Right renal cortex interstitium (tissue), 3 donors: ENCODE measurements around the gene BPIFB3. TPM values are rescaled to one million over a fixed set of nuclear protein-coding genes. Genes with fewer than 3 reads are reported as not detected.
"Not testable (repeated sequence)": the region's sequence is repeated elsewhere in the genome, so short reads cannot be mapped to it uniquely, and the experiment has no call there.

Experiments
- DNase-seq, 3 donors: peaks; one replicate each; pipeline ENCODE4 v3.0.0-alpha.2; 2013; ENCODE audit warnings: low read depth in 3 of 3, low spot score in 2 of 3
- polyA plus RNA-seq, 3 donors: library from polyadenylated mRNA; unstranded; fragments of 120-200 nt; gene quantifications; one replicate each; pipeline ENCODE4 v1.2.1, GENCODE V29; 2013; ENCODE audit not compliant: insufficient read length in 3 of 3

The BPIFB3 gene
- polyA plus RNA-seq, 3 donors: not detected

DNA sequence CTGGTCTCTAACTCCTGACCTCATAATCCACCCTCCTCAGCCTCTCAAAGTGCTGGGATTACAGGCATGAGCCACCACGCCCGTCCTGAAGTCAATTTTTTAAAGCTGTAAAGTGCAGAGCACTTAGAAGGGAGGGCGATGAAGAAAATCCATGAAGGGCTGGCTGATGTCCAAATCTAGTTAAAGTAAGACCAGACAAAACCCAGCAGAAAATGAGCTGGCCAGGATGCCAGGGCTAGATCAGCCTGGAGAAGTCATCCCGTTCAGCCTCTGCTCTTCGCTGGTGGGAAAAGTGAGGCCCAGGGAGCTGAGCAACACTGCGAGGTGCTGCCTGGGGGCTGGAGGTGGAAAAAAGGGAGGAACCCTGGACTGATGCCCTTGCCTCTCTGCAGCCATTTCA is 28.8 kb downstream of the BPIFB3 start:
- DNase-seq: no peak

DNA sequence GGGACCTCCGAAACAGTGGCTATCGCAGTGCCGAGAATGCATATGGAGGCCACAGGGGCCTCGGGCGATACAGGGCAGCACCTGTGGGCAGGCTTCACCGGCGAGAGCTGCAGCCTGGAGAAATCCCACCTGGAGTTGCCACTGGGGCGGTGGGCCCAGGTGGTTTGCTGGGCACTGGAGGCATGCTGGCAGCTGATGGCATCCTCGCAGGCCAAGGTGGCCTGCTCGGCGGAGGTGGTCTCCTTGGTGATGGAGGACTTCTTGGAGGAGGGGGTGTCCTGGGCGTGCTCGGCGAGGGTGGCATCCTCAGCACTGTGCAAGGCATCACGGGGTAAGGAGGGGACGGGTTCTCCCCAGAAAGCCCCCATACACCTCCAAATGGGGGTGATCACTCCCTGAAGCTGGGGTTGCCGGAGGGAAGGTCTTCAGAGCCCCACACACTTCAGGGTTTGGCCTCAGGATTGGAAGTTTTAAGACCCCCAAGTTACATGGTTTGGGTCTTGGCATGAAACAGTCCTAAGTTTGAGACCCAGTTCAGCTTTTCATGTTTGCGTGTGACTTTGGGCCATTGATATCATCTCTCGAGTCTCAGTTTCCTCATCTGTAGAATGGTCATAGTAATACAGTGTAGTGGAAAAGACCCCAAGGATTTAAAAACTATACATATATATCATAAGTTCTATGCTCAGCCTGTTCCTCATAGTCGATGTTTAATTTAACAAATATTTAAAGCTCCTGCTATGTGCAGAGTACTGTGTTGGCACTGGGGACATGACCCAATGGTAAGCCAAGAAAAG is 30.0 kb downstream of the BPIFB3 start:
- no peak for DNase-seq

DNA sequence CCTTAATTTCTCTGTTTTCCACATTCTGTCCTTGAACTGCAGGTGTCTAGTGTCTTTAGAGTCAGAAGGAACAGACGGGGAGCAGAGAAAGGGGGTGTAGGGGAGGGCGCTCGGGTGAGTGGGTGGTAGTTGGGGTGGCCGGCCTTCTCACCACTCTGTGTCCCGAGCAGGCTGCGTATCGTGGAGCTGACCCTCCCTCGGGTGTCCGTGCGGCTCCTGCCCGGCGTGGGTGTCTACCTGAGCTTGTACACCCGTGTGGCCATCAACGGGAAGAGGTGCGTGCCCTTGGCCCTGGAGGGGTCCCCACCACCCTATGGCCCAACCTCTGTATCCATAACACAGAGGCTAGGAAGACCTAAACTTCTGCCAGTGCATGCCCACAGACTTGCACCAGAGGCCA is 31.0 kb downstream of the BPIFB3 start:
- DNase-seq: no peak

DNA sequence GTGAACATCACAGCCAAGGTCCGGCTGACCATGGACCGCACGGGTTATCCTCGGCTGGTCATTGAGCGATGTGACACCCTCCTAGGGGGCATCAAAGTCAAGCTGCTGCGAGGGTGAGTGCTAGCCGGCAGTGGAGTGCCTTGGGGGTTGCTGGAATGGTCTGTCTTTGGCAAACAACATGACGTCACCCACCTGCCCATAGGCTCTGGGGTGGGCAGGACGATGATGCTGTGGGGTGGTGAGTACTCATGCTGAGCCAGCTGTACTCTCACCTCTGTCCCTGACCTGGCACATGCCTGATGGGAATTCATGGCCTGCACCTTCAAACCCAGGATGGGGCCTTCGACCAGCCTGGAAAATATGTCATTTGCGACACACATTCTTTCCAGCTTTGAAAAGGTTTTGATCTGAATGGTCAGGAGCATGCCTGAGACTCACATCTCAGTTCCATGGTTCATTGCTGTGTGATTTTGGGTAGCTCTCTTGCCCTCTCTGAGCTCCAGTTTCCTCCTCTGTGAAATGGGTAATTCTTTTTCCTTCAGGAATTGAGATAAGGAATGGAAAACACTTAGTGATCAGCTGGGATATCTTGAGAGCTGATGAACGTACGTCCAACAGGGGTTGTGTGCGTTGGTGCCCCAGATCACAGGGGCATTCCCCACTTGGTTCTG is 32.5 kb downstream of the BPIFB3 start:
- no peak for DNase-seq

DNA sequence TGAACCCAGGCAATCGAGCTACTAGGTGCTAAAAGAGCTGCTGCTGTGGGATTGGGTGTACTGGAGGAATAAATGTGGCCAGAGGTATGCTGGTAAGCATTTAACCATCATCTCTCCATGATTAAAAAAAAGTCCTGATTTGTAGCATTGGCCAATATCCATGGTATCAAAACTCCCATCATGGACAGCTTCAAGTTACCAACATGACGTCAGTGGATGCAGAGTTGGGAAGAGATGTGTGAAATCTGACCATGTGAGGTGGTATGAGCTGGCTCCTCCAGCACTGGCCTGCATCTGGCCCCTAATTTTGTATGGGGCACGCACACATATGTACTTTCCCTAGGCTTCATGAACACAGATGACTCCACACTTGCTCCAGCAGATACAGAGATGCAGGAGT is 37.4 kb downstream of the BPIFB3 start:
- no peak for DNase-seq

DNA sequence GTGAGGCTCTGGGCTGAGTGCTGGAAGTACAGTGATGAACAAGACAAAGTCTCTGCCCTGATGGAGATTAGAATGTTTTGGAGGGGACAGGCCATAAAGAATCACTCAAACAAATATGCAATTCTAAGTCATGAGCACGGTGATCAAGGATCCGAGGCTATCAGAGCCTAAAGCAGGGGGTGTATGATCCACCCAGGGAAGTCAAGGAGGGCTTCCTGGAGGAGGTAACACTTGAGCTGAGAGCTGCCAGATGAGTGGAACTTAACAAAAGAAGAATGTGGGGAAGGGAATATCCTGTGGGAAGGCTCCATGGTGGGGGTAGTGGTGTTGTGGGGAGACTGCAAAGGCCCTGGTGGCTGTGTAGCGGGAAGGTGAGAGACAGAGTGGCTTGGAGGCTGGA is 38.0 kb downstream of the BPIFB3 start:
- no peak for DNase-seq

DNA sequence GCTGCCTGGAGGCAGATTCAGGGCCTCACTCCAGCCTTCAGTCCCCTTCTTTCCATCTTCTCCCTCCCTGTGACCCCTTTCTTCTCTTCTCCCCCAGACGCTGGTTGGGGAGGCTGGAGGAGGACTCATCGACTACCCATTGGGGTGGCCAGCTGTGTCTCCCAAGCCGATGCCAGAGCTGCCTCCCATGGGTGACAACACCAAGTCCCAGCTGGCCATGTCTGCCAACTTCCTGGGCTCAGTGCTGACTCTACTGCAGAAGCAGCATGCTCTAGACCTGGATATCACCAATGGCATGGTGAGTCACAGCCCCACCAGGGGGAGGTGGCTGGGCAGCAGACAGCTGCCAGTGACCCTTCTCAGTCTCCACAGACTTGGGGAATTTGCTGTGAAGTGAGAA is 38.7 kb downstream of the BPIFB3 start:
- DNase-seq: no peak

DNA sequence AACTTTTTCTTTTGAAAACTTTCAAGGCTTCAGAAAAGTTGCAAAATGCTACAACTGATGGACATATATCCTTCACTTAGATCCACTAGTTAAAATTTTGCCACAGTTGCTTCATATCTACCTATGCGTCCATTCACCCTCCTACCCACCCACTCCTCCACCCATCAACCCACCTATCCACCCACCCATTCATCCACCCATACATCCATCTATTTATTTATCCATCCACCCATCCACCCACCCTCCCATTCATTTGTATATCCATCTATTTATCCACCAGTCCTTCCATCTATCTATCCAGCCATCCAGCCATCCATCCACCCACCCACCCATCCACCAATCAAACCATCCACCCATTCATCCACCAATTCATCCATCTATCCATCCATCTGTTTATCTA is 39.4 kb downstream of the BPIFB3 start:
- no peak for DNase-seq

DNA sequence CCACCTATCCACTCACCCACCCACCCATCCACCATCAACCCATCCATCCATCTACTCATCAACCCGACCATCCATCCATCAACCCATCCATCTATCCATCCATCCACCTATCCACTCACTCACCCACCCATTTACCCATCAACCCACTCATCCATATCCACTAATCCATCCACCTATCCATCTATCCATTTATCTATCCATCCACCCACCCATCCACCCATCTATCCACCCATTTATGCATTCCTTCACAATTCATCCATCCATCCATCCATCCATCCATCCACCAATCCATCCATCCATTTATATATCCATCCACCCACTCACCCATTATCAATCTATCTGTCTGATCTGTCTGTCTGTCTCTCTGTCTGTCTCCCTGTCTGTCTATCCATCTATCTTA is 39.9 kb downstream of the BPIFB3 start:
- no peak for DNase-seq

DNA sequence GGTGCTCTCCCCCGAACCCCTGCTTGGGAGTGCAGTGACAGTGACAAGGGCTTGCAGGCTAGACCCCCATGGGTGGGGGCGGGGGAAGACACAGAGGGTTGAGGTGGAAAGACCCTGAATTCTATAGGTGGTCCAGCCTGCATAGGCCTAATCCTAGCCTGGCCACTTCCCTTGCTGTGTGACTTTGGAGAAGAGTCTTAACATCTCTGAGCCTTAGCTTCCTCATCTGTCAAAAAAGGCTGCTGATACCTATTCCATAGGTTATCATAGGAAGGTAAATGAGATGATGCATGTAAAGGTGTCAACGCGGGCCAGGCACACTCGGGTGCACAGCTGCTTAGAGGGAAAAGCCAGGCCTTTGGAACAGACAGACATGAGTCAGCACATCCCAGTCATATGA is 41.5 kb downstream of the BPIFB3 start:
- no peak for DNase-seq

DNA sequence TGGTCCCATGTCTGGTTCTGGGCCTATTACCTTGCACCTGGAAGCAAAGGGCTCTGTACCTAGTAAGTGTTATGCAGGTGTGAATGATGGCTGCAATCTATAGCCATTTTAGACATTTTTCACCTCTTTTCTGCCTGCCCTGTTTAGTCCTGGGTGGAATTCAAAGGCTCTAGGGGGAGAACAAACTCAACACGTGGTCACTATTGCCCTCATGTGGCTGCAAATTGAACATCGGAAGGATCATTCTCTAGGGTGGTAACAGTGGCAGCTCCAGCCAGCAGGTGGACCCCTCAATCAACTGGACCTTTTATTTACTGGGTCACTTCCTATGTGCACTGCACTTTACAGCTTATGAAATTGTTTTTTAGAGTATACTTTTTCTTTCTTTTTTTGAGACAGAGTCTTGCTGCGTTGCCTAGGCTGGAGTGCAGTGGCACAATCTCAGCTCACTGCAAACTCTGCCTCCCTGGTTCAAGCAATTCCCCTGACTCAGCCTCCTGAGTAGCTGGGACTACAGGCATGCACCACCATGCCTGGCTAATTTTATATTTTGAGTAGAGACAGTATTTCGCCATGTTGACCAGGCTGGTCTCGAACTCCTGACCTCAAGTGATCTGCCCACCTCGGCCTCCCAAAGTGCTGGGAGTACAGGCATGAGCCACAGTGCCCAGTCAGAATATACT is 42.3 kb downstream of the BPIFB3 start:
- peak; percentile 6 to 35 (median 13) for DNase-seq

DNA sequence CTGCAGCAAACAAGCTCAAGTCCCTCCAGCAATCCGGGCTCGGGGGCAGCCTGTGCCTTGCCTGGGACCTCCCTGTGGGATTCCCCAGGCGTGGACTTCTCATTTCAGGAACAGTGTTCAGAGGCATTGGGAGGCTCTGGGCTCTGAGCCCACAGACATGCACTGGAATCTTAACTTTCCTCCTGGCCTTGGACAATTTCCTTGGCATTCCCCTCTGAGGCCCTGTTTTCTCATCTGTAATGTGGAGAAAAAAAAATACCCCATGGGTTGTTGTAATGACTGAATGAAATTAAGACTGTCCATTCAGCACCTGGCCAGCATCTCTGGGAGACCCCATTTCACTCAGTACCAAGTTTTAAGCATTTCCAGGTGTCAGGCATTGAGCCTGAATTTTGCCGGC is 43.3 kb downstream of the BPIFB3 start:
- DNase-seq: no peak

DNA sequence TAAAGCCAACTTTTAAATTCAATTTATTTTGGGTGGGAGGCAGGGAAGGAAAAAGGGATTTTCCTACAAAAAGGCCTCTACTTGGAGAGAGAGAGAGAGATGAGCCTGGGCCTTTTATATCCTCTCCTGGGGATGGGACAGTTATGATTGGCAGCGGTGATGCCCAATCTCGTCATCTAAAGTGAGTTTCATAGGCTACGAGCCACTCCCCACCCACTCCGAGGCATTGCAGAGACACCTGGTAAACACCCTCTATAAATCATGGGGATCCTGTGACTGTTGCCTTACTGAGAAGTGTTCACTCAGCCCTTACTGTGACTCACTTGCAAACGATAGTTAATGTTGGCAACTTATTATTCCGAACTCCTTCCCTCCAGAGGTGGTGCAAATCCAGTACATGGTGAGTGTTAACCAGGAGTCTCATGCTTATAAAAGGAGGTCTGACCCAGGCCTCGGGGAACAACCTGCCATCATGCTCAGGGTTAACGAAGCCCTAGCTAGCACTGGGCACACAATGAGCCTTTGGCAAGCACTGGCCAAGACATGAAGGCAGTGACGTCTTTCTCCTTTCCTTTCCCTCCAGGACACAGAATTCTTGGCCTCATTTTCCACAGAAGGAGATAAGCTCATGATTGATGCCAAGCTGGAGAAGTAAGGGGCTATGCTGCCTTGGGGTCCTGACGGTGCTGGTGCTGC is 46.3 kb downstream of the BPIFB3 start:
- no peak for DNase-seq

DNA sequence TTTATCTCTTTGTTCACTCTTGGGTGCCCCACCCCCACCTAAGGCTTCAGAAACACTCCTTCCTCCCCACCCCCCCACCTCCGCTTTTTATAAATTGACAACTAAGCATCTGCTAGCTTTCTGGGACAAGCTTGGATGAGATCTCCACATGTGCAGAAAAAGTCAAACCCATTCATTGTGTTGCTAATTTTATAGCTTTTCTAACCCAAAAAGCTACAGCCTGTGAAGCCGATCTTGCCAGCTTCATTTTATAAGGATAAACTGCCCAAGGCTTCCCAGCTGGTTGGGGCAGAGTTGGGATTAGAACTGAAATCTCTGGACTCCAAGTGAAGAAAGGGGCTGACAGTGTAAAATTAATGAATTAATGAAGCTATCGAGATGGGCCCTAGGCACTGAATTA is 49.9 kb downstream of the BPIFB3 start:
- DNase-seq: no peak

DNA sequence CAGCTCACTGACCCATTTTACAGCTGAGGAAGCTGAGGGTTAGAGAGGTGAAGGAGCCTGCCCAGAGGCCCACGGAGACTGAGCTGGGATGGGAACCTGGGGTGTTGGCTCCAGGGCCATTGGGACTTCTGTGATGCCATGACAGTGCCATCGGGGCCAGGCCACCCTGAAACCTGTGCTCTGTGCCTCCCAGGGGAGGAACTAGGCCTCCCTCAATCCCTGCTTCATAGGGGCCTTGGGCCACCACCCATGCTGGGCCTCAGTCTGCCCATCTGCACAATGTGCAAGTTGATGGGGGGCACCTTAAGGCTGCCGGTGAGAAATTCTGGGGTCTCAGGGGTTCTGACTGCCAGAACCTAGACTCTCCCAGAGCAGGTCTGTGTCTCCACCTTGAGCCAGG is 50.6 kb downstream of the BPIFB3 start:
- no peak for DNase-seq

DNA sequence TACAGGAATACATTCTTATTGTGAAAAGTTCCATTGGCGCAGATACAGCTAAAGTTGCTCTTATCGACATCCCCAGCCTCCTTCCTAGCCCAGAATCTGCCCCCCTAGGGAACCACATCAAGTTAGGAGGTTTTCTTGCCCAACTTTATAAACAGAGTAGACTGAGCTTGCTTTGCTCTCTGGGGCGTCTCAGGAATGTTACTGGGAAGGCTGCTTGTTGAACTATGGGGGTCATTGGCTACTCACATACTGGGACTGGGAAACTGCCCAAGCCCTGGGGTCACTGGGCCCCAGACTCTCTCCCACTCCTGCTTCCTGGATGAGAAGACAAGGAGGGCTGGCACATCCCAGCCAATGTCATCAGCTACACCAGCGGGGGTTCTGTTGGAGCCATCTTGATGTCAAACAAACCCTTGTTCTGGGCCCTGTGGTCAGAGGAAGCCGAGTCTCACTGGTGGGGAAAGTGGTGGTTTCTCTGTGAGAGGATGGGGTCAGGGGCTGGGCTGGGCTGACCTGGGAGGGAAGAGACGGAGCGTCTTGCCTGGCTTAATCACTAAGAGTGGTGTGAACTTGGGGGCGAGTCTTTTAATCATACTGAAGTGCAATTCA is 51.7 kb downstream of the BPIFB3 start:
- no peak for DNase-seq

DNA sequence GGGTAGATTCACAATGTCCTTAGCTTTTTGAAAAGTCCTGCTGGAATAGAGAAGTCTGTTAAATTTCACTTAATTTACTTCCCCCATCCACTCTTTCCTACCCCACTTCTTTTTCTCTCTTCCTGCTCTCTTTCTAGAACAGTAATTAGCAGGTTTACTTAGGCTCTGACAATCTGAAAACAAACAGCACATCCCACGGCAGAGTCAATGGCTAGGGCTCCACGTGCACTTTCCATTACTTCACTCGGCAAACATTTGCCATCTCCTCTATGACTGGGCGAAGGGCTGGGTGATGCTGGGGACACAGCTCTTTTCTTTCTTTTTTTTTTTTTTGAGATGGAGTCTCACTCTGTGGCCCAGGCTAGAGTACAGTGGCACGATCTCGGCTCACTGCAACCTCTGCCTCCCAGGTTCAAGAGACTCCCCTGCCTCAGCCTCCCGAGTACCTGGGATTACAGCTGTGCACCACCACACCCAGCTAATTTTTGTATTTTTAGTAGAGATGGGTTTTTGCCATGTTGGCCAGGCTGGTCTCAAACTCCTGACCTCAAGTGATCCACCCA is 52.4 kb downstream of the BPIFB3 start:
- not testable (repeated sequence) for DNase-seq

DNA sequence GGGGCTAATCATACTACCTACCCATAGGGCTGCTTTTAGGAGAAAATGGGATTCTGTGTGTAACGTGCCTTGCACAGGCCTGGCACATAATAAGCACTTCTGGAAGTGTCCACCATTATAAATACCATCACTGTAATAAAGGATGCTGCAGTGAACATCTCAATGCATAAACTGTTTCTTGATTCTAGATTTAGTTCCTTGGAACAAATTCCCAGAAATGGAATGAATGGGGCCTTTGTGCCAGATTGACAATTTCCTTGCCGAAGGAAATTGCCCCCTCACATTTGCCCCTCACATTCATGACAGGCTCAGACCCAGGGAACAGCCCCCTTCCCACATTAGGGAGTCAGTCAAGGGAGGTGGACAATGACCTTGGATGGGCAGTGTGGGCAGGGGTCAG is 55.0 kb downstream of the BPIFB3 start:
- no peak for DNase-seq

DNA sequence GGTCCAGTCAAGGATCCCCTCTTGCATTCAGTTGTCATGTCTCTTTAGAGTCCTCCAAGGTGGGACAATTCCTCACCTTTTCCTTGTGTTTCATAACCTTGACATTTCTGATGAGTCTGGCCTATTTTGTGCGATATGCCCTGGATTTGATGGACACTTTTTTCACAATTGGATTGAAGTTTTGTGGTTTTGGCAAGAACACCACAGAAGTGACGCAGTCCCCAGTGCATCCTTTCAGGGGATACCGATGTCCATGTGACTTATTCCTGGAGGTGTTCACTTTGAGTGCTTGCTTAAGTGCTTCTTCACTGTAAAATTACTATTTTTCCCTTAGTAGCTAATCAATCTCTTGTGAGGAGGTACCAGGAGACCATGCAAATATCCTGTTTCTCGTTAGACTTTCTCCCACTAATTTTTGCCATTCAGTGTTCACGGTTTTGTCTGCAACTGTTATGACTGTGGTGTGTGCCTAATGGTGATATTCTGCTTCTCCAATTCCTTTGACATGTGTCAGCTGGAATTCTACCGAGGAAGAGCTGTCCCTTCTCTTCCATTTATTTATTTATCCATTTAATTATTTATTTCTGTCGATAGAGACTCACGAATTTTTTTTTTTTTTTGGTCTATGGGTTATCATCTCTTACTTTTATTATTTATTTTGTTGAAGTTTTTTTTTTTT is 56.6 kb downstream of the BPIFB3 start:
- DNase-seq: no peak

DNA sequence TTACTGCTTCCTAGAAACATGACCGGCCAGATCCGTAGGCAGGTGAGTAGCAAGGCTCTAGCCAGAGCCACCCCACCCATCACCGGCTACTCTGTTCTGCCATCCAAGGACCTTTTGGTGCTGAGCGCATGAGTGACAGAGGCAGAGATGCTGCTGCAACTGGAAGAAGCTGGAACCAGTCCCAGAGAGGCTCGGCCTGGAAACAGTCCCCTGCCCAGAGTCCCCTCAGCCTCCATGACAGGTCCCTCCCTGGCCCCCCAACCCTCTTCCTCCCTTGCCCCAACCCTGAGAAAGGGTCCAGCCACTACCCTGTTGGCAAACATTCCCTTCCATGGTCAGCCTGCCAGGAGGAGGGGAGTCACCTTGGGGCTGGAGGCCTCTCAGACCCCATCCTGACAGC is 57.6 kb downstream of the BPIFB3 start:
- DNase-seq: no peak
